GM18907 (cell line): ENCODE results near the gene HECTD1.
"Not testable (repeated sequence)": the region's sequence is repeated elsewhere in the genome, so short reads cannot be mapped to it uniquely, and the experiment has no call there.

ENCODE experiments used
- ATAC-seq: cut with Tn5 transposase; IDR thresholded peaks from one replicate; pipeline ENCODE4 v1.9.1; 2021; ENCODE audit warnings: mild to moderate bottlenecking, moderate library complexity; ENCODE audit not compliant: unreplicated experiment

Gene HECTD1

DNA sequence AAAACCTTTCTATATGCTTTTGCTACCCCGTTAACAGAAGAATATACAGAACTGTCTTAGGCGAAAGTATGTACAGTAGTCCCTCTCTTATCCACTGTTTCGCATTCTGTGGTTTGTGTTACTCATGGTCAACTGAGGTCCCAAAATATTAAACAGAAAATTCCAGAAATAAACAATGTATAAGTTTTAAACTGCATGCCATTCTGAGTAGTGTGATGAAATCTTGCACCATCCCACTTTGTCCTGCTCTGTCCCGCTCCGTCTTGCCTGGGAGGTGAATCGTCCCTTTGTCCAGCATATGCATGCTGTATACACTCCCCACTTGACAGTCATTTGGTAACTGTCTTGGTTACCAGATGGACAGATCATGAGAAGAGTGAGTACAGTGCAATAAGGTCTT is 111.3 kb downstream of the HECTD1 start:
- no peak for ATAC-seq

DNA sequence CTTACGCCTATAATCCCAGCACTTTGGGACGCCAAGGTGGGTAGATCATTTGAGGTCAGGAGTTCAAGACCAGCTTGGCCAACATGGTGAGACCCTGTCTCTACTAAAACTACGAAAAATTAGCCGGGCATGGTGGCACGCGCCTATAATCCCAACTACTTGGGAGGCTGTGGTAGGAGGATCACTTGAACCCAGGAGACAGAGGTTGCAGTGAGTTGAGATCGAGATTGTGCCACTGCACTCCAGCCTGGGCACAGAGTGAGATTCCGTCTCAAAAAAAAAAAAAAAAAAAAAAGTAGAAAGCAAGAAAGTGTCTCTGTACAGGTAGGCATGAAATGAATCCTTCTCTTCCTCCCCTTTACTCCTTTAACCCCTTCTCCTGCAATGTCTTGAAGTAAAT is 111.8 kb downstream of the HECTD1 start:
- not testable (repeated sequence) for ATAC-seq

DNA sequence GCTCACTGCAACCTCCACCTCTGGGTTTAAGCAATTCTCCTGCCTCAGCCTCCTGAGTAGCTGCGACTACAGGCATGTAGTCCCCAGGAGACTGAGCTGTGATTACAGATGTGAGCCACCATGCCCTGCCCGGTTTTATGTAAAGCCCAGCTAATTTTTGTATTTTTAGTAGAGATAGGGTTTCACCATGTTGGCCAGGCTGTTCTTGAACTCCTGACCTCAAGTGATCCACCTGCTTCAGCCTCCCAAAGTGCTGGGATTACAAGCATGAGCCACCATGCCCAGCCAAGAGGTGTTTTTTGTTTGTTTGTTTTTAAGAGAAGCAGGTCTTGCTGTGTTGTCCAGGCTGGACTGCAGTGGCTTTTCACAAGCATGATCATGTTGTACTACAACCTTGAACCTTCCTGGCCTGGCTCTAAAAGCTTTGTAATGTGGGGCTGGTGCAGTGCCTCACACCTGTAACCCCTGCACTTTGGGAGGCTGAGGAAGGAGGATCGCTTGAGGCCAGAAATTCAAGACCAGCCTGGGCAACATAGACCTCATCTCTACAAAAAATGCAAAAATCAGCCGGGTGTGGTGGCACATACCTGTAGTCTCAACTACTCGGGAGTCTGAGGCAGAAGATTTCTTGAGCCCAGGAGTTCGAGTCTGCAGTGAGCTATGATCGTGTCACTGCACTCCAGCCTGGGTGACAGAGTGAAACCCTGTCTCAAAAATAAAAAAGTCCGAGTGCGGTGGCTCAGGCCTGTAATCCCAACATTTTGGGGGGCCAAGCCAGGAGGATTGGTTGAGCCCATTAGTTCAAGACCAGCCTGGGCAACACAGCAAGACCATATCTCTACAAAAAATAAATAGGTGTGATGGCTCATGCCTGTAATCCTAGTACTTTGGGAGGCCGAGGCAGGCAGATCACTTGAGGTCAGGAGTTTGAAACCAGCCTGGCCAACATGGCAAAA is 113.4 kb downstream of the HECTD1 start:
- not testable (repeated sequence) for ATAC-seq

DNA sequence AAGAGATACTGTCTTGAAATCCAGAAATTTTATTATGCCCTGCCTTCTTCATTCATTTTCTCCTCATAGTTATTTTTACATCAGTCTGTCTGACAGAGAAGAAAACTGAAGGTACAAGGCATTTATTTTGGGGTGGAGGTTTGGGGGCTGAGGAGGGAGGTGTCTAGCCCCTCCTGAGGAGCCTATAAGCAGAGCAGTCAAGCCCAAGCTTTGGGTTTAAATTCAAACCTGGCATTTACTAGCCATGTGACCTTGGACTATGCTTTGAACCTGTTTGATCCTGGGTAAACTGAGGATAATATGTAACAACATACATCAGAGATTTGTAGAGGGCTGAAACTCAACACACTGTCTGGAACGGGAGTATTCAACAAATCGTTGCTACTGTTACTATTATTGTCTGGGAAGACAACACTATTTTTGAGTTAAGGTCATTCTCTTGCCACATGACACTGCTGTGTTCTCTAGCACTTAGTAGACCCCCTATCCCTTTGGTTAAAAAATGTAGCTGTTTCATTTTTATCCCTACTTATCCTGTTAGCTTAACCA is 115.4 kb downstream of the HECTD1 start:
- ATAC-seq: no peak

DNA sequence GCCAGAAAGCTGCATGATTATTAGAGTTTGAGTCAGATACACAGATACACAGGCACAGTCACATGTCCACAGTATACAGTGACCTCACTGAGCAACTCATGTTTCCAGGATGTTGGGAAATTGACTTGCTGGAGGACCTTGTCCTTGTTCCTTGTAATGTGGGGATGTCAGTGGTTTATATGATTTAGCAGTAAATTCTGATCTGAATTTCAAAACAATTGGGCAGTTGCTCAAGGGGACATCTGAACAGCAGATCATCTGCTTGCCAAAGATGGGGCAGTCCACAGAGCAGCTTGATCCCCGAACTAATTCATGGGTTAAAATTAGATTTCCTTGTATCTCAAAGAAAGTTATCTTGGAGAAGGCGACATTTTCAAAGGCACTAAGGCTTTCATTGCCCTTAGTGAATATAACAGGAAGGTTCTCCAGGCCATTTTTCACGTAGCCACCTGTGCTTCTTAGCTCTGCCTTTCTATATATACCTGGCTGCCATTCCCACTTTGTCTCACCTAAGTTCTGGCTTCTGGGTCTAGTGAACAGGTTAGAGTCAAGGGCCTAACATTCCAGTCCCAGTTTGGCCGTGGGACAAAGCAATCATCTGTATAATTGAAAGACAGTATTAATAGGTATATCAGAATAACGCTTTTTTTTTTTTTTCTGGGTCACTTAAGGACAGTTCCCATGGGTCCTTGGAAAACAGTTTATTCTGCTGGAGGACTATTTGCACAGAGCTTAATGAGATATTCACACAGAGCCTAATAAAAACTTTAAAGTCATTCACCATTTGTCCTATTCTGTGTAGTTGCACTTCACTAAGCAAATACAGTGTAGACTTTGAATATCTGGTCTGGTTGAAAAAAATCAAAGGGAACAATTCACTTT is 116.5 kb downstream of the HECTD1 start:
- no peak for ATAC-seq

DNA sequence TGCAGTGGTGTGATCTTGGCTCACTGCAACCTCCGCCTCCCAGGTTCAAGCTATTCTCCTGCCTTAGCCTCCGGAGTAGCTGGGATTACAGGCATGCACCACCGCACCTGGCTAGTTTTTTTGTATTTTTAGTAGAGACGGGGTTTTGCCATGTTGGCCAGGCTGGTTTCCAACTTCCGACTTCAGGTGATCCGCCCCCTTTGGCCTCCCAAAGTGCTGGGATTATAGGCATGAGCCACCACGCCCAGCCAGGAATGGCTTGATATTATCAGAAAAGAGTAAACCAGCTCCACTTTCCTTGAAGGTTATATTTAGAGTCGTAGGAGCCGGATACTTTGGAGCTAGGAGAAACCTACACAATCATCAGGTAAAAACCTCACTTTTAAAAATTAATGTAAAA is 121.1 kb downstream of the HECTD1 start:
- ATAC-seq: not testable (repeated sequence)

DNA sequence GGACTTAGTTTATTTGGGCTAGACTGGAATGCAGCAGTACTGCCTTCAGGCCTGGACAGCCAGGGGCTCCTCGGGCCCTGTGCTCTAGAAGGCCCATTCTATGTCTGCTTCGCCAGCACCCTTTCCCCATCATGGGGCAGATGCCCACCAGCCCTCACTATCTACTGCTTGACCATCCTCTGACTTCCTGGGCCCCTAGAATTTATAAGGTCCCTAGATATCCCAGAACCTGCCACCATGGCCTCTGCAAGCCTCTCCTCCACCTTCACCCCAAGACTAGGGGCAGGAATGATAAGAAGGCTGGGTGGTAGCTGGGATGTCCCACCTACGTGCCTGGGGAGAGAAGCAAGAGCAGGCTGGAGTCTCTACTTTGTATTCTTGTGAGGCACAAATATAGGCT is 122.6 kb downstream of the HECTD1 start:
- no peak for ATAC-seq

DNA sequence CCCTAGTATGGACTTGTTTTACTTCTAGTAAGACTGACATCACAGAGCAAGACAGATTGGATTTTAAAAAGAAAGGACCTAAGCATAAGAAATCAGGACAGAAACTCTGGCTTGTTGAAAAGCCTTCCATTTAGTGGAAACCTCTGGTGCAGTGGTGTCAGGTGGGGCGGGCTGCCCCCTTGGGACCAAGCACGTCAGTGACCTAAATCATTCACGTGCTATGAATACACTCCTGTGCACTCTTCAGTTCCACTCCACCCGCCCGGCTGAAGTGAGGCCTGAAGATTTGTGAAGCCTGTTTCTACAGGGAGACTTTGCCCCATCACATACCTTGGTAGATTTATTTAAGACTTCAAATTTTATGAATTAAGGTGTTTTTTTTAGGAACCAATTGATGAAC is 123.2 kb downstream of the HECTD1 start:
- ATAC-seq: peak; percentile 85

DNA sequence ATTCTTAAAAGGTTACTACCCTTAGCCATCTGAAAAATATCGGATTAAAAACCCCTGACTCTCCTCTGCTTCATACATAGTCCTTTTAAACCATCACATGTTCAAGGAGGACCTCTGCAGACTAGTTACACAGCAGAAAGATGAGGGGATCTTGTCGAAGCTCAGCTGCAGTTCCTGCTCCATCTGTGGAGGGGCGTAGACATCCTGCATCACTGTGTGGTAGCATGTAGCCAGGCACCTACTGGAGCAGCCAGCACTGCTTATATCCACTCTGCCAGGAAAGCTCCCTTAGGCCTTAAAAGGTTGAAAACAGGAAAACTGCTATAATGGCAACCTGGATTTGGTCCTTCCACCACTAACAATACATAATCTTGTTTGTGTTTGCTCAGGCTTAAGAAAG is 123.8 kb downstream of the HECTD1 start:
- ATAC-seq: no peak

DNA sequence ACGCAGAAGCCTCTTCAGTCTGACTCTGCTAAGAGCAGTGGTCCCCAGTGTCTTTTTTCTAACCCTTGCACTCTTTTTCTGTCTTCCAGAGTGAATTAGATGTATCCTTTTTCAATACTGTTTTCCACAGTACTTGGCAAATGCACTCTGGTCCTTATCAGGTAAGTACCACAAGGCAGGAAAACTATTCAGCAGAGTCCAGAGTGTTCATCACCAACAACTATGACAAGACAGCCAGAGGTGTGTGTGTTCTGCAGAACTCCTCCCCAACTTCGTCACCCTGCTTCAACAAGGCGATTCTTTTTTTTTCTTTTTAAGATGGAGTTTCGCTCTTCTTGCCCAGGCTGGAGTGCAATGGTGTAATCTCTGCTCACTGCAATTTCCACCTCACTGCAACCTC is 127.1 kb downstream of the HECTD1 start:
- ATAC-seq: no peak

DNA sequence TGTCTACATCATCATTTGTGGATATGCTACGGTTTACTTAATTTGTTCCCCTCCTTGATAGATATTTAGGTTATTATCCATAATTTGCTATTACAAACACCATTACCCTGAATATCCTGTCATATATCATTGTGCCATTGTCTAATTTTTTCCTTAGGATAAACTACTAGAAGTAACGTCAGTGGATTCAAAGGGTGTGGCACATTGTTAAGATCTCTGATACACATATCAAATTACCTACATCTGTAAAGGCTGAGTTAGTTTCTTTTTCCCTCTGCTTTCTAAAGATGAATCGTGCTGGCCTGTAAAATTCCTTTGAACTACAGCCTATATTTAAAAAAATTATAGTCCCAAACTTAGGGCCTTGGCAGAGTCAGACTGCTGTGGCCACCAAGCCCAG is 127.5 kb downstream of the HECTD1 start:
- no peak for ATAC-seq

DNA sequence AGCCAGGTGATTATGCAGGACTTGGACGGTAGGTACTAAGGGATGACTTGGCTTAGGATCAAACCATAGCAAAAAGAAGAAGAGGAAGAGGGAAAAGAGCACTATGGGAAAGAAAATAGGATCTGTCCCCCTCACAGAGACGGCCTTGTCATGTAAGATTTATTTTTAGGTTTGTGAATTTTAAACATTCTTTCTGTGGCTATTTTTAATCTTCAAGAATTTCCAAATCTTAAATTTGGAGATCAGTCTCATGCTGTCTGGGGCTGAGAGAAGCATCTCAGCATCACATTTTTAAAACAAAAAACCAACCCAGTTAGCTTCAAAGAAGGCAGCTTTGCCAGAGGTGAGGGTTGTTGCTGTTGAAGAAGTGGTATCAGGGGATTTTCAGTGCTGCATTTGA is 128.8 kb downstream of the HECTD1 start:
- ATAC-seq: no peak

DNA sequence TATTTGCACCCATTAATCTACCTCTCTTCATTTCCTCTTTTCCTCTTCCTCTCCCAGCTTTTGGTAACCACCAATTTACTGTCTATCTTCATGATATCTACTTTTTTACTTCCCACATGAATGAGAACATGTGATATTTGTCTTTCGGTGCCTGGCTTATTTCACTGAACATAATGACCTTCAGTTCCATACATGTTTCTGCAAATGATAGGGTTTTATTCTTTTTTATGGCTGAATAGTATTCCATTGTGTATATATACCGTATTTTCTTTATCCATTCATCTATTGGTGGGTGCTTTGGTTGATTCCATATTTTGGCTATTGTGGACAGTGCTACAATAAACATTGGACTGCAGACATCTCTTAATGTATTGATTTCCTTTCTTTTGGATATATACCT is 132.4 kb downstream of the HECTD1 start:
- ATAC-seq: no peak

DNA sequence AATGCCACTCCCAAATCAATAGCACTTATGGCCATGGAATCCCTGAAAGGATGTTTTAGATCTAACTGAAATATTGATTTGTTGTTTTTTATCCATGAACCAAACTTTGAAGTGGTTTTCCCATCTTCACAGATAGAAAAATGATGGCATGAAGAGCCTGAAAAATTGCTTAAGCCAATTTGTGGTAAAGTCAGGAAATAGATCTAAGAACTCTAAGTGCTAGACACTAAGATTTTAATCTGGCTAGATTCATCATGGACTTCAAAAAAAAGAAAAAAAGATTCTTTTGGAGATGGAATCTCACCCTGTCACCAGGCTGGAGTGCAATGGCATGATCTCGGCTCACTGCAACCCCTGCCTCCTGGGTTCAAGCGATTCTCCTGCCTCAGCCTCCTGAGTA is 136.4 kb downstream of the HECTD1 start:
- no peak for ATAC-seq

DNA sequence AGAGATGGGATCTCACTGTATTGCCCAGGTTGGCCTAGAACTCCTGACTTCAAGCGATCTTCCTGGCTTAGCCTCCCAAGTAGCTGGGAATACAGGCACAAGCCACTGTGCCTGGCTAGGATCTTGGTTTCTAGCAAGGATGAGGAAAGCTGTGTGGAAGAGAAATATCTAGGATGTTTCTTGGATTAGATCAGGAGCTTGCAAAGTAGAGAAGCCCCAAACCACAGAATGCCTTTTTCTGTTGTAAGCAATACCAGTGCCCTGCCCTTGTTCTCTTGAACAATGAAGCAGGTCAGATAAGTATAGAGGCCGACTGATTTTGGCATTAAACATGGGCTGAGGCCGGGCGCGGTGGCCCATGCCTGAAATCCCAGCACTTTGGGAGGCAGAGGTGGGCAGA is 137.2 kb downstream of the HECTD1 start:
- ATAC-seq: no peak

DNA sequence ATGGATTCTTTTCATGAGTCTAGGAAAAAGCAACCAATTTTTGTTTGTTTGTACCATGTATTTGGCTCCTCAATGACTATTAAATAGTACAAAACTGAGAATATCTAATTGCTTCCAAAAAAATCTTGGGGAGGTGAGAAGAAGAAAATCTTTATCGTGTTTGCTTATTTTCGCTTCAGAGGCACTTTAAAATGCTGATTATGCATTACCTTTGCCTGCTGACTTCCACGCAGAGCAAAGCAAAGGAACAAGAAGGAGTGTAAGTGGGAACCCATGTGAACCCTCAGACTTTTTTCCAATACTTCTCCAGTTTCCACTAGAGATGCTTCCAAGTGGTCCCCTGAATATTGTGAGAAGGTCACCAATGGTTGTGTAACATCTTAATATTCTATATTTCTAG is 138.2 kb downstream of the HECTD1 start:
- ATAC-seq: no peak

DNA sequence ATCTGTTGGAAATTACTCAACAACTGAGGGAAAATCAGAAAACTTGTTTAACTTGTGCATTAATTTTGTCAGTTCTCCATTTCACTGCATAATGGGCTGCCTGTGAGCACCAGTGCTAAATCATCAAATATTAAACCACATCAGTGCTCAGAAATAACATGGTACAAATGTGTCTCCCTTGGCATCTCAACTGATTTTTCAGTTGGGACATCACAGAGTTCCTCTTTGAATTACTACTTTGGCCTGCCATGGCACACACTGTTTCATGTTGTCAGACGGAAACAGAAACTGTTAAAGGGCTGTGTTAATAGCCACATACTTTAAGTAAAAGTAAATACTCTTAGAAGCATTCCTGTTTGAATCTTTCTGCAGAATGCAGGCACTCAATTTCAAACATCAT is 139.4 kb downstream of the HECTD1 start:
- ATAC-seq: peak; percentile 65

DNA sequence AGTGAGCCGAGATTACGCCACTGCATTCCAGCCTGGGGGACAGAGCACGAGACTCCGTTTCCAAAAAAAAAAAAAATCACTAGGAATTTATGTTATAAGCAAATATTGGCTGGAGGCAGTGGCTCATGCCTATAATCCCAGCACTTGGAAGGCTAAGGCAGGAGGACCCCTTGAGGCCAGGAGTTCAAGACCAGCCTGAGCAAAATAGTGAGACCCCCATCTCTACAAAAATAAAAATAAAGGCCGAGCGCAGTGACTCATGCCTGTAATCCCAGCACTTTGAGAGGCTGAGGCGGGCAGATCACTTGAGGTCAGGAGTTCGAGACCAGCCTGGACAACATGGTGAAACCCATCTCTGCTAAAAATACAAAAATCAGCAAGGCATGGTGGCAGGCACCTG is 144.7 kb downstream of the HECTD1 start:
- ATAC-seq: not testable (repeated sequence)

DNA sequence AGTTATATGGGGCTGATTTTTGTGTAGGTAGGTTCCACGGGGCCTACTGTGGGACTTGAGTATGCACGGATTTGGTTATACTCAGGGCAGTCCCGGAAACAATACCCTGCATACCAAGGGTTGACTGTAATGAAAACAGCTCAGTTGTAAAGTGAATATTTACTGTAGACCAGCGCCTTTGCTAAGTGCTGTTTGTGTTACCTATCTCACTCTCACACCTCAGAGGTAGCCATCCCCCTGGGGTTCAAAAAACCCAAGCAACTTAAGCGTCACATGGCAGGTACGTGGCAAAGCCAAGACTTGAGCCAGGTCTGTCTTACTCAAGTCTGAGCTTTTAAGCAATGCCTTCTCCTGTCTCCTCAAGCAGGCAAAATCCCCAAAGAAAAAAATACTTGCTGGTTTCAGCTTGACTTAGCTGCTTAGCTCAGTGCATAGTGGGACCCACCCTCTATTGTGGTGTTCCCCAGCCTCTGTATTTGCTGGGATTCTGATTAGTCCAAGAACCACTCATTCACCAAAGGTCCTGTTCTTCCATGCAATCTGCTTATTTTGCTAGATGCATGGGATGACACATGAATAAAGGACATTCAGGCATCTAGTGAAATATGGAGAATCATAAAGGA is 147.2 kb downstream of the HECTD1 start:
- no peak for ATAC-seq

DNA sequence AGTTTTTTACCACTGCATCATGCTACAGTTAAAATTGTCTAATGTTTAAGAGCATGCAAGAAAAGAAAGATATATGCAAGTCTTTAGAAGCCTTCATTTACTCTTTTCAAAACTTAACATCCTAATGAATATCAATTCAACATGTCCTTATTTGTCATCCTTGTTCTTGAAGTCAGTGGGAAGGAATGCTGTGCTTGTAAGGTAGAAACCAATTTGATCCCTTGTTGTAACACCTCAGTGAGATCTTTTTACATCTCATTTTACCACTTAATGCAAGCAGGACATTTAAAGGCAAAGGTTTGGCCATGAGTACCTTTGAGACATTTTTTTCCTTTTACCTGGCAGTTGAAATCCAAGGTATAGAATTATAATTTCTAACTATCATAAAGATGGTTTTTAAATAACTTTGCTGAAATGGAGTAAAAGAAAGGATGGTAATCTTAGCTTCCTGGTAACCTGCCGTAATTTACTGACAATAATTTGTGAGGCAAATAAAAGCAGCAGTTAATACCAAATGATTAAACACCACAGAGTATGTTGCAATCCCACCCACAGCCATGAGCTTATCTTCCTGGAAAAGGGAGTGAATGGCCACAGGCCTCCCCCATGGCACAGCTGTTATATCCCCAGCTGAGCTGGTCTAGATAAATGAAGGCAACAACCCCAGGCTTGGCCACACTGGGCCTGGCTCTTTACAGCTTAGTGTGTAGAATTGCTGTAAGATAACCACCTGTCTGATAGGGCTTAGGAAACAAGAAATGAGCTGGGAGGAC is 148.3 kb downstream of the HECTD1 start:
- ATAC-seq: no peak
